ENCODE results near the gene ARHGDIB.

ARHGDIB gene

DNA sequence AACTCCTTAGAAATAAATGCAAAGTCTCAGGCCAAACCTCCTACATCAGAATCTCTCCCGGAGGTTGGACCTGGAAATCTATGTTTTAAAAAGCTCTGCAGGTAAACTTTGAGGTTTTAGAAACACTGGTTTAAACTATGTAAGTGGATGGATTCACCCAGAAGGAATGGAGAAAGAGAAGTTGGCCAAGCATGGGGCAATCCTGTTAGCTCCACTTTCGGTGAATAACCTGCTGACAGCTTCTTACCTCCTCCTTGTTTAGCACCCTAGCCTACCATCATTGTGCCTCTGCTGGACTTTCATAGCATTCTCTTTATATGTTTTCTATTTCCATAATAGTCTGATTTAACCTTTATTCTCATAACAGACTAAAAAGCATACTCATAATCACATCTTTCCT, 3.0 kb upstream of the ARHGDIB start:
- no peak for DNase-seq (ENCODE audit: low read depth)
- TF ChIP-seq, protein P1, sequence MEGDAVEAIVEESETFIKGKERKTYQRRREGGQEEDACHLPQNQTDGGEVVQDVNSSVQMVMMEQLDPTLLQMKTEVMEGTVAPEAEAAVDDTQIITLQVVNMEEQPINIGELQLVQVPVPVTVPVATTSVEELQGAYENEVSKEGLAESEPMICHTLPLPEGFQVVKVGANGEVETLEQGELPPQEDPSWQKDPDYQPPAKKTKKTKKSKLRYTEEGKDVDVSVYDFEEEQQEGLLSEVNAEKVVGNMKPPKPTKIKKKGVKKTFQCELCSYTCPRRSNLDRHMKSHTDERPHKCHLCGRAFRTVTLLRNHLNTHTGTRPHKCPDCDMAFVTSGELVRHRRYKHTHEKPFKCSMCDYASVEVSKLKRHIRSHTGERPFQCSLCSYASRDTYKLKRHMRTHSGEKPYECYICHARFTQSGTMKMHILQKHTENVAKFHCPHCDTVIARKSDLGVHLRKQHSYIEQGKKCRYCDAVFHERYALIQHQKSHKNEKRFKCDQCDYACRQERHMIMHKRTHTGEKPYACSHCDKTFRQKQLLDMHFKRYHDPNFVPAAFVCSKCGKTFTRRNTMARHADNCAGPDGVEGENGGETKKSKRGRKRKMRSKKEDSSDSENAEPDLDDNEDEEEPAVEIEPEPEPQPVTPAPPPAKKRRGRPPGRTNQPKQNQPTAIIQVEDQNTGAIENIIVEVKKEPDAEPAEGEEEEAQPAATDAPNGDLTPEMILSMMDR (conservative IDR thresholded peaks at IDR 0.05; ENCODE audit: control insufficient read depth, insufficient read depth, low read depth, low read length) = no peak
- H3K4me3 ChIP-seq (ENCODE audit: control insufficient read depth, low read depth, low read length) = no peak overlapping the region

DNA sequence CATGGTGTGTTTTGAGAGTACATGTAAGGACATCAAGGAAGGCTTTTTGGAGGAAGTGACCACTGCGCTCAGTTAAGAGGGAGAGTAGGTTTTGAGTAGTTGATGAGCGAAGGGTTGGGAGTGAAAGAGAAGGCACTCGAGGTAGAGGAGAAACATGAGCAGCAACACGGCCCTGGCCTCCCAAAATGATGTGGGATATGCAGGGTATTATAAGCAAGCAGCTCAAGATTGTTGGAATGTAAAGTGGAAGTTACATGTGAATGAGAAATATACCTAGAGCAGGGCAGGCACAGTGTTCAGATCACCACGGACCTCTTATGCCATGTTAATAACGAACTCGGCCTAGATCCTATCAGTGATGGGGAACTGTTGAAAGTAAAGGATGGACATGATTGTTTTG, 2.1 kb upstream of the ARHGDIB start:
- DNase-seq (ENCODE audit: low read depth) = no peak
- TF ChIP-seq, protein P1 (conservative IDR thresholded peaks at IDR 0.05; ENCODE audit: control insufficient read depth, insufficient read depth, low read depth, low read length) = no peak
- no peak overlapping the region for H3K4me3 ChIP-seq (ENCODE audit: control insufficient read depth, low read depth, low read length)

GRCh38 chr12:14962797-14963196, 1.4 kb upstream of the ARHGDIB start:
- no peak overlapping the region for H3K4me3 ChIP-seq (ENCODE audit: control insufficient read depth, low read depth, low read length)
- TF ChIP-seq, protein P1 (conservative IDR thresholded peaks at IDR 0.05; ENCODE audit: control insufficient read depth, insufficient read depth, low read depth, low read length) = no peak
- no peak for DNase-seq (ENCODE audit: low read depth)

- no peak overlapping the region for H3K4me3 ChIP-seq (ENCODE audit: control insufficient read depth, low read depth, low read length)
- TF ChIP-seq, protein P1 (conservative IDR thresholded peaks at IDR 0.05; ENCODE audit: control insufficient read depth, insufficient read depth, low read depth, low read length) = no peak
- no peak for DNase-seq (ENCODE audit: low read depth)
Observed at GRCh38 chr12:14962153-14962539, 745 bp upstream of the ARHGDIB start.

DNA sequence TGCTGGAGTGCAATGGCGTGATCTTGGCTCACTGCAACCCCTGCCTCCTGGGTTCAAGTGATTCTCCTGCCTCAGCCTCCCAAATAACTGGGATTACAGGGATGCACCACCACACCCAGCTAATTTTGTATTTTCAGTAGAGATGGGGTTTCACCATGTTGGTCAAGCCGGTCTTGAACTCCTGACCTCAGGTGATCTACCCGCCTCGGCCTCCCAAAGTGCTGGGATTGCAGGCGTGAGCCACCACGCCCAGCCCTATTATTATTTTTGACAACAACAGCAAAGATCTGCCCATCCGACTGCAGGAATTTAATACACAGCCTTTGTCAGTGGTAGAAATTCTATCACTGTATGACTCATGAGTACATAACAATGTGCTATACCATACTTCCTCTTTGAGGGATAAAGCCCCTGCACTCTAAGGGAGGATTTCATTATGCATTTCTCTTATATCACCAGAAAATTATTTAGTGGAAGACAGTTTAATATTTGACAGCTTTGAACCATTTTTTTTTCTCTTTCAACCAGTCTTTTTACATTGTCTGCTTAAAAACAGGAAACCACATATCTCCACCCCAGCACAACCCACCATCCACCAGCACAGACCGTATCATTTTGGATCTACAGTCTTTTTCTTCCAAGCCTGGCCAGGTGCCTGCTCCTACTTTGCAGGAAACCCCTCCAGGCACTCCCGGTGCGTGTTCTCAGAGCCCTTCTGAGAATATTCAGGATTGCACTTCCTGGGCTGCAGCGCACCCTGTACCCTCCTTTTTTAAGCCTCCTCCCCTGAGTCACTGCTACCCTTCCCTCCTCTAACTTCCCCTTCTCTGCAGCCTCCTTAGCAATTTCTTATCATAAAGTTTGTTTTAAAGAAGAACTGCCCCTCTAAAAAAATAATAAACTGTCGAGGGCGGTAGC, 594 bp downstream of the ARHGDIB start:
- TF ChIP-seq, protein P1 (conservative IDR thresholded peaks at IDR 0.05; ENCODE audit: control insufficient read depth, insufficient read depth, low read depth, low read length) = no peak
- peak; percentile 11 for DNase-seq (ENCODE audit: low read depth)
- H3K4me3 ChIP-seq (ENCODE audit: control insufficient read depth, low read depth, low read length) = peak overlapping the region; percentile 4

DNA sequence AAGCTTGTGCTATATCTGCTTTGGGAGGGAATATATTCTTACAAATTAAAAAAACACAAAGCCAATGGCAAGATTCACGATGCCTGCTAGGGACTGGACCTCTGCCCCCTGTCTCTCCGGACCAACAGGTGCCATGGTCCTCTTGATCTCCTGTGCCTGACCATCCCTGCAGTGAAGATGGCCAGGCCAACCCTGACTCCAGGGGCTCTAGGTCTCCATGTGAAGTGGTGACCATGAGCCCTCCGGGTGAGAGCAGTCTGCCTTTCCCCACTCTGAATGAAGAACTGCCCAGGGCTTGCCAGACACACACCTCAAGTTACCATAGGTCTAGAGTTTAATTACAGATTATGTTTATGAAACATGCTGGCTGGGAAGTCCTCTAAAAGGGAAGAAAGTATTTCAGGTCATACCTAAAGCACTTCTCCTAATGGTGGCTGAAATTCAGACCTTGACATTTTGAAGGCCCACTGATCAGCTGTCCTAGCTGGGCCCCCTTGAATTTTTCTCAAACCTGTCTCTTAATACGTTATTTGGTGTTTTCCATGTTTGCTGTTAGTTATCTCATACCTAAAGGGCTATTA, 1.4 kb downstream of the ARHGDIB start:
- DNase-seq (ENCODE audit: low read depth) = no peak
- TF ChIP-seq, protein P1 (conservative IDR thresholded peaks at IDR 0.05; ENCODE audit: control insufficient read depth, insufficient read depth, low read depth, low read length) = no peak
- no peak overlapping the region for H3K4me3 ChIP-seq (ENCODE audit: control insufficient read depth, low read depth, low read length)
